RCC 7860 (cell line): ENCODE results near the gene PPP1R13B.
"Not testable (repeated sequence)": the region's sequence is repeated elsewhere in the genome, so short reads cannot be mapped to it uniquely, and the experiment has no call there.

Experiments used
- DNase-seq: peaks from one replicate; pipeline ENCODE4 v3.0.0-alpha.2; 2015; ENCODE audit warnings: low spot score
- FAIRE-seq: peaks from 2 replicates; lab custom pipeline; 2012; peaks lifted over from hg19 to GRCh38; lab: Jason Lieb, UNC

Gene PPP1R13B

DNA sequence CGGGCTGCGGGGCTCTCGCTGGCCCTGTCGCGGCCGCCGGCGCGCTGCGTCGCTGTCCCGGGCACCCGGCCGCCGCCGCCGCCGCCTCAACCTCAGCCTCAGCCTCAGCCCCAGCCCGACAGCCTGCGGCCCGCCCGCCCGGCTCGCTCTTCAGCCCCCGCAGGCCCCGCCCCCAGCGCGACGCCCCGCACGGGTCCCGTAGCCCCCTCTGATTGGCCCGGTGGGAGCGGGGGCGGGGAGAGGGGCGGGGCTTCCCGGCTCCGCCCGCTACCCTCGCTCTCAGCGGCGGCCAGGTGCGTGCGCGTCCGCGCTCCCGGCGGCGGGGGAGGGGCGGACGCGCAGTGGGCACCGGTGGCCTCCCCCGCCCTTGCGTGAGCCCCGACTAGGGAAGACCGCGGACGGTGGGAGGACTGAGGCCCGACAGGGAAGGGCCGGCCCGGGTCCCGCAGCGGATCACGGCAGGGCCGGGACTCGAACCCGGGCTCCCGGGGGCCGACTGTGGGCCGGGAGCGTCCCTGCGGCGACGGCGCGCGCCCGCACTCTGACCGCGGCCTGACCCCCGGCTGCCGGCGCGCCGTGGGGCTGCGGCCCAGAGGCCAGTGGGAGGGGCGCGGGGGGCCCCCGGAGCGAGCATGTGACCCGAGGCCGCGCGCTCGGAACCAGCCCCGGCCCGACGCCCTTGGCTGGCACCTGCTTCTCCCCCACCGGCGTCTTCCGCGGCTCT lies at the start of gene PPP1R13B:
TSS of gene PPP1R13B (minus strand) at position 125 of the 724 bp plus-strand sequence. CDS start 268 bp downstream, outside the sequence.
- DNase-seq (peak; percentile 50), FAIRE-seq (no peak)

DNA sequence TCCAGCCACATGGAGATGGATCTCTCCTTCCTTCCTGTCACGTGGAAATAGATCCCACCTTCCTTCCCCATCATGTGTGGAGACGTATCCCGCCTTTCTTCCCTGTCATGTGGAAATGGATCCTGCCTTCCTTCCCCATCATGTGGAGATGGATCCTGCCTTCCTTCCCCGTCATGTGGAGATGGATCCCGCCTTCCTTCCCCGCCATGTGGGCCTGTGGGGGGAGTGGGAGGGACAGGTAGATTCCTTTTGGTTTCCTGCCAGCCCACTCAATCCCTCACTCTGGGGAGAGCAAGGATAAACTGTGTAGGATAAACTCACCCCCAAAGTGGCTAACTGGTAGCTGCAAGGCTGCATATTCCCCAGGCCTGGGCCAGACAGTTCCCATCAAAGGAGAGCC lies 49.2 kb upstream of the PPP1R13B start:
- DNase-seq (no peak), FAIRE-seq (no peak)

DNA sequence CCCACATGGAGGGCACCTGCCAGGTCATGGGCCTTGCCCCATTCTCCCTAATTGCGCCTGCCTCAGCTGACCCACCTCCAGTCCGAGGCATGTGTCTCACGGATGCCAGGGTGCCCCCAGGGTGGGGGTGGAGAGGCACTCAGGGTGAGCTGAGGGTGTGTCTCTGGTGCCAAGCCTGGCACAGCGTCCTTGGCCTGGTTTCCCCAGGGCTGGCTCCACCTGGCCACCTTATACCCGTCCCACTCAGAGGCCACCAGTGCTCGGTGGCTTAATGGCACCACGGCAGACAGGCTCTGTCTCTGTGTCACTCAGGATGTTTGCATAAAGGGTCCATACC lies 47.3 kb upstream of the PPP1R13B start:
- FAIRE-seq, result no peak
- DNase-seq, result no peak

DNA sequence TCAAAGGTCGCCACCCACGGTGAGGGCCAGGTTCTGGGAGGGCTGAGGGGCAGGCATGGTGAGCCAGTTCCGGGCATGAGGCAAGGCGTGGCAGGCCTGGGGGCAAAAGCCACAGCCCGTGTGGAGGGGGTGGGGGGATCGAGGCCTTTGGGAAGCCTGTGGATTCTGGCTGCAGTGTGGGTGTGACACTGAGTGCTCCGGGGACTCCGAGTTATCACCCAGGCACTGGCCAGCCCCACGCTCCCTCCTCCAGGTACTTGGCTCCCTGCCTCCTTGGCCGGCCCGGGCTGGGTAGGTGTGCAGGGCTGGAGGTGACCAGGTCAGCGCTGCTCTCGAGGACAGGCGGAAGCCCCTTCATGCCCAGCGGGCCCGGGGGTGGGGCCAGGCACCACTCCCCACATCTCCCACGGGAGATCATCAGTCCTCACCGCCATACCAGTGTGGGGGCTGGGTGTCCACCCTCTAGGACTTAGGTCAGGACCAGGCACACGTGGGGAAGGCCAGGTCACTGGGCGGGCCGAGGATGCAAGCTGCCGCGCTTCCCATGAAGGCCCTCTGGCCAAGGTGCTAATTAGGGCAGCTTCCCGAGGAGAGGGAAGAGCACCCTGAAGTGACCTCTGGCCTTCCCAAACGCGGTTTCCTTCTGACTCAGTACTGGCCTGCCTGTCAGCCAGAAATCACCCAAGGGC lies 46.8 kb upstream of the PPP1R13B start:
- DNase-seq (no peak), FAIRE-seq (no peak)

DNA sequence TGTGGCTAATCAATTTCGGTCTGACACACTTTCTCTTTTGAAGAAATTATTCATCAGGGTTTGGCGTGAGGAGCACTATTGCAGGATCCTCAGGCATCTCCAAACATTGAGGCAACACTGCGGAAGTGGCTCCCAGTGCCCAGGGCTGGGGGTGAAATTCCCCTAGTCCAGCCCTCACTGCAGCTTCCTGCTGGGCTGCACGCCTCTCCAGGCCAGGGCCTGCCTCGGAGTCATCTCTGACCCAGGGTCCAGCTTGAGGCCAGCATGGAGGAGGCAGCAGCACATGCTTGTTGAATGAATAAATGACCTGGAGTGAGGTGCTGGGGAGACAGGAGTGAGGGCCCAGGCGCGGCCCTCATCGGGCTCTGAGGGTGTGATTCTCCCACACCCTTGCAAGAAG lies 44.9 kb upstream of the PPP1R13B start:
- no peak for FAIRE-seq
- no peak for DNase-seq

DNA sequence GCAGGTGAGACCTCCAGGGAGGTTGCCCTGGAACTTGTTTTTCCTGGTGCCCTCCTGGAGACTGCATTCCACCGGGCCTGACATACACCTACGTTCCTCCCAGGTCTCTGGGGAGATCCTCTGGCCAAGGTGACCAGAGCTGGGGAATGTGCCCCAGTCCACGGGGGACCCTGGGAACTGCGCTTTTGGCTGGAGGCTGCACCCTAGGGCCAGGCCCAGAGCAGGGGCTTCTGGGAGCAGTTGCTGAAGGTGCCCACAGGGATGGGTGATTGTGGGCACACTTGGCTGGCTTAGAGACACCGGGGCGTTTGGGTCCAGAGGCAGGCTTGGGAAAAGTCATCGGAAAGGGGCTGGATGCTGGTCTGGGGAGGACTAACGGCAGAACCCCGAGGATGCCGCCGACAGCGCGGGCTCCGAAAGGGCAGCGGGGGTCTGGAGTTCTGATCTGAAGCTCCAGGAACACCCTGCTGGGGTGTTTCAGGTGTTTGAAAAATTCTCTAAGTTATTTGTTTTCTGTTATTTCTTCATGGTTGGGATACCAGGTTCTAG lies 44.4 kb upstream of the PPP1R13B start:
- DNase-seq (no peak), FAIRE-seq (no peak)

DNA sequence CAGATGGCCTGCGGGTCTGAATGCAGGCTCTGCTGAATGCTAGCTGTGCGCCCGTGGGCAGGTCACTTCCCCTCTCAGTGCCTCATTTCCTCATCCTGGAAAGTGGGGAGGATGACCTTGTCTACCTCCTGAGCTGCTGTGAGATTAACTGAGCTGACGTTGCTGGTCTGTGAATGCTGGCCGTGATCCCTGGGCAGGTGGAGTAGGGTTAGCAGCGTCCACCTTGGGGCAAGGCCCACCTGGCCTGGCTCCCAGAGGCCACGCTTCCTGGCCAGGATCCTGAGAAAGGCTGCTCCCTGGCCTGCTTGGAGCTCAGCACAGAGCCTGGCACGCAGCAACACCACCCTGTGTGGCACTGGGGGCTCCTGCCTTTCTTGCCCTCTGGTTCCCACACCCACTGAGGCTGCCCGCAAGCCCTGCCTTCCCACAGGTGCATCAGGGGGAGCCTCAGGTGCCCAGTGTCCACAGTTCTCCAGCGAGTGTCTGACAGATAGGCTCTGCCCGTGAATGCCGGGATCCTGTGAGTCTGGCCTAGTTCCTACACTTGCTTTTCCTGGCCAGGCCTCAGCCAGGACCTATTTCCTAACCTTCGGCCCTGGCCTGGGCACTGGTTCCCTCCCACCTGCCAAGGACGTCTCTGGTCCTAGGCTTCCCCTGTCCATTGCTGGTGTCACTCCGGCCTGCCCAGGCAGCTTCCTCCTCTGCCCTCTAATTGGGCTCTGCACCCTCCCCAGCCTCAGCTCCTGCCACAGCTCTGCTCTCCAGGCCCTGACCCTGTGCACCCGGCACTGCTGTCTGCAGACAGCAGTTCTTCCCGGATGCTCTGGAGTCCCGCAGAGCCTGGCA lies 43.7 kb upstream of the PPP1R13B start:
- FAIRE-seq (no peak), DNase-seq (no peak)

GRCh38 chr14:103890052-103890371 lies 42.6 kb upstream of the PPP1R13B start:
- FAIRE-seq (no peak), DNase-seq (no peak)

GRCh38 chr14:103889313-103890051 lies 42.1 kb upstream of the PPP1R13B start:
- DNase-seq (peak; percentile 49), FAIRE-seq (no peak)

- DNase-seq, FAIRE-seq: not testable (repeated sequence)
Measured at GRCh38 chr14:103889002-103889312, 41.6 kb upstream of the PPP1R13B start.

DNA sequence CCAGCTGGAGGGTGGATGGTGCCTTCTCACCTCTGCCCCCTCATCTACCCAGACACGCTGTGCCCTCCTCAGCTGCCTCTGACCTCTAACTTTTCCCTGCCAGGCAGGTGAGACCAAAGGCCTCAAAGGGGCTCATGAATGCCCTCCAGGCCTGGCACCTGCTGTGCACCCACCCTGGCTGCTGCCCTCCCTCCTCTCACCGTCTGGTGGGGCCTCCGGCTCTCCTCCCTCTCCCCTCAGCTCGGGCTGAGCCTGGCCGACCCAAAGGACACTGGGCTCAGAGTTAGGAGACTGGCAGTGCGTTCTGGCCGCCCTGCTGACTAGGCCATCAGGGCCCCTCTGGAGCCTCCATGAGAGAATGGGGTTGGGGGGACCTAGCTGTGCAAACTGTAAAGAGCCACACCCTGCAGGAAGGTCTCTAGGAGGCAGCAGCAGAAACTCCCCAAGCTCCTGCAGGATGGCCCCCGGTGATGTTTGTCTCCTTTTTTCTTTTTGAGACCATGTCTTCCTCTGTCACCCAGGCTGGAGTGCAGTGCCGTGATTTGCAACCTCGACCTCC lies 40.3 kb upstream of the PPP1R13B start:
- DNase-seq, result no peak
- FAIRE-seq, result no peak

- DNase-seq, result no peak
- FAIRE-seq, result no peak
Measured at GRCh38 chr14:103887170-103887501, 39.8 kb upstream of the PPP1R13B start.

GRCh38 chr14:103886304-103887169 lies 39.2 kb upstream of the PPP1R13B start:
- DNase-seq (no peak), FAIRE-seq (no peak)

- DNase-seq, result no peak
- FAIRE-seq, result no peak
Measured at GRCh38 chr14:103885509-103885932, 38.1 kb upstream of the PPP1R13B start.

DNA sequence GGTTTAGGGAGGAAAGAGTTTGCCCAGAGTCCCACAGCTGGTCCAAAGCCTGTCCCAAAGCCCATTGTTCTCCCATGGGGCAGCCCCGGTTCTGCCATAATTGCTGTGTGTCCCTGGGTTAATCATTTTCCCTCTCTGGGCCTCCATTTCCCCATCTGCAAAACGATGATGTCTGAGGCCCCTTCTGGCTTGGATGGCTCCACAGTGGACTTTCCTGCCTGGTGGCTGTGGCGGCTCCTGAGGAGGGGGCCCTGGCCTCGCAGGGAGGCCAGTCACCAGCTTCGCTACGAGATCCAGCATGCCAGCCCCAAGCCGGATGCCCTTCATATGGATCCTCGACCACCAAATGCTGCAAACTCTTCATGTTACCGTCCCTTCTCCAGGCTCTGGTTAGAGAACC lies 37.5 kb upstream of the PPP1R13B start:
- DNase-seq (no peak), FAIRE-seq (no peak)

DNA sequence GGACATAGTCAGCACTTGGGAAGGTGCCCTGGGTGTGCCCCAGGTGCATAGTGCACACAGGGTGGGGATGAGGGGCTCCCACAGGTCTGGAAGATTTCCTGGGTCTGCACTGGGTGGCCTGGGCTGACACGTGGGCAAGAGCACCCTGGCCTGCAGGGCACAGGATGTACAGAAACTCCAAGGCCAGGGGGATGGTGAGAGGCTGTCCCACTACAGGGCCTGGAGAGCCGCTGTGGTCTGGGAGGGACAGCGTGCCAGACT lies 35.8 kb upstream of the PPP1R13B start:
- FAIRE-seq, result no peak
- DNase-seq, result no peak

- DNase-seq (no peak), FAIRE-seq (no peak)
Measured at GRCh38 chr14:103882503-103883262, 35.3 kb upstream of the PPP1R13B start.

DNA sequence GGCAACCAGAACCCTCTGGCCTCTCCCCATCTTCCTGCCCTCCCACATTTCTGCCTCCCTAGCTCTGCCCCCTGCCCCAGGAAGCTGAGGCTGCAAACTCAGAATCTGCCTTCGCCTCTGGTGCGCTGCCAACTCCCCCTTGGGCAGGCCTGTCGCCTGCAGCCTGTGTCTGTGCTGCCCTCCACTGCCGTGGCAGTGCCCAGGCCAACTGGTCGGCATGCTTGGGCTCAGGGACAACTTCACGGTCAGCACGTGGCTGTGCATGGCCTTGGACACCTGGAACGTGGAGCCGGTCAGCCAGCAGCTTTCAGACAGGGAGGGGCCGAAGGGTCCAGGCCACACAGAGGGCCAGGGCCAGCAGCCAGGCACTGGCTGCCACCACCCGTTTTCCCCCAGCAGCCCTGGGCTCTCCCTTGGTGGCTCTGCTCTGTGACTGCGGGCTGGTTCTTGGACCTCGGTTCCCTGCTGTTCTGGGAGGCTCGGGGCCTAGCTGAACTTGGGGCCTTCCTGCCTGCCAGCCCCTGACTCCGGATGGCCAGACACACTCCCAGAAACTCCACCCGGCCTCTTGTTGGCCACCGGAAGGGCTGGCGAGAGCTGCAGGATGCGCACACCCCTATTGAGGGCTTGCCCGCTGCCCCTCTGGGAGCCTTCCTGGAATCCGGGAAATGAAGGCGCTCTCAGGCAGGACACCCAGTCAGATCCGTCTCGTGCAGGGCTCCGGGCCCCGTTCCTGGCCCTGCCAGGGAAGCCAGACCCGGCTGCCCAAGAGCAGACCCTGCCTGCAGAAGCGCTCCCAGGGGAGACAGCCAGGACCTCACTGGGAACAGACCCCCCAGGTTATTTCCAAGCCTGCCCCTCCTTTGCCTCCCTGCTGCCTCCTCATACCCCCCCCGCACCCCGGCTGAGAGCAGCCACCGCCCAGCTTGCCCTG lies 34.2 kb upstream of the PPP1R13B start:
- DNase-seq (no peak), FAIRE-seq (no peak)
